Left colon (tissue), 2 donors: Measurements from ENCODE around the gene ITGBL1. TPM values are rescaled to one million over a fixed set of nuclear protein-coding genes. Genes with fewer than 3 reads are reported as not detected.
"Not testable (repeated sequence)": the region's sequence is repeated elsewhere in the genome, so short reads cannot be mapped to it uniquely, and the experiment has no call there.

Source experiments
- ATAC-seq: fragments of 200-7000 bp; cut with Tn5 transposase; one replicate; pipeline ENCODE4 v1.9.1; 2020; ENCODE audit warnings: mild to moderate bottlenecking, moderate library complexity
- DNase-seq, 2 donors: peaks; one replicate each; pipeline ENCODE4 v3.0.0-alpha.2; 2020
- intact Hi-C, 2 donors: fragments of 100-400 bp; cut with DNase I in 1 of 2; cut with micrococcal nuclease in 1 of 2; formaldehyde crosslinking; loops; one replicate each; pipeline versions ENCODE4 v1.11.2 to v1.14.0; 2022; cut with DNase I, micrococcal nuclease
- total RNA-seq, 2 donors: library from RNA; stranded (reverse); fragmentation: NEBNext Ultra II Directional; extraction: Animal tissue kit (Norgen Biotek cat#: 25700); gene quantifications; one replicate each; pipeline ENCODE4 v1.2.1, GENCODE V29; 2021
- donor health status: DM: no; HTN: no; CAD: no.
- donor health status: DM: yes; HTN: yes; CAD: no.

The ITGBL1 gene
- total RNA-seq, 2 donors from 2014 or later, result 0.18 to 0.84 TPM

- DNase-seq (no peak), ATAC-seq (no peak)
- intact Hi-C loops, result no loop called here
Measured at GRCh38 chr13:101536079-101536478, 83.6 kb downstream of the ITGBL1 start.

DNA sequence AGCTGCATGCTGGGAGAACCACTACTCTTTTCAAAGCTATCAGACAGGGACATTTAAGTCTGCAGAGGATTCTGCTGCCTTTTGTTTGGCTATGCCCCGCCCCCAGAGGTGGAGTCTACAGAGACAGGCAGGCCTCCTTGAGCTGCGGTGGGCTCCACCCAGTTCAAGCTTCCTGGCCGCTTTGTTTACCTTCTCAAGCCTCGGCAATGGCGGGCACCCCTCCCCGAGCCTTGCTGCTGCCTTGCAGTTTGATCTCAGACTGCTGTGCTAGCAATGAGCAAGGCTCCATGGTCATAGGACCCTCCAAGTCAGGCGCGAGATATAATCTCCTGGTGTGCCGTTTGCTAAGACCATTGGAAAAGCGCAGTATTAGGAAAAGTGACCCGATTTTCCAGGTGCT lies 92.1 kb downstream of the ITGBL1 start:
- ATAC-seq, DNase-seq, intact Hi-C loops: not testable (repeated sequence)

- ATAC-seq (no peak), DNase-seq (no peak)
- intact Hi-C loops, result no loop called here
Measured at GRCh38 chr13:101544979-101545378, 92.5 kb downstream of the ITGBL1 start.

DNA sequence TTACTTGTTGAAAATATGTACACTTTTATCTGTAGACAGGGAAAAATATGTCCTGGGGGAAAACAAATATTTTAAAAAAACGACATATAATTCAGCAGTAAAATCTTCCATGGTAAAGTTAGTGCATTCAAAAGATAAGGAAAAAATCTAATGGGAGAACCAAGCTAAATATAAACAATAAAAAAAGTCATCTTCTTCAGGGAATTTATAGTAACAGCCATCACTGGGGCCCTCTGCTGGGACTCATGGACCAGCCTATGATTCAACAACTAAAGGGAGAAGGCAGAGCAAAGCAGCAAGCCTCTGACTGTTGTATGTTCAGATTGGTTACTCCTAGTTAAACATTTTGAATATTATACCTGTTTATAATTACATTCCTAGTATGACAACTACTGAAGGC lies 93.0 kb downstream of the ITGBL1 start:
- ATAC-seq (no peak), DNase-seq (no peak)
- intact Hi-C loops, result no loop called here

DNA sequence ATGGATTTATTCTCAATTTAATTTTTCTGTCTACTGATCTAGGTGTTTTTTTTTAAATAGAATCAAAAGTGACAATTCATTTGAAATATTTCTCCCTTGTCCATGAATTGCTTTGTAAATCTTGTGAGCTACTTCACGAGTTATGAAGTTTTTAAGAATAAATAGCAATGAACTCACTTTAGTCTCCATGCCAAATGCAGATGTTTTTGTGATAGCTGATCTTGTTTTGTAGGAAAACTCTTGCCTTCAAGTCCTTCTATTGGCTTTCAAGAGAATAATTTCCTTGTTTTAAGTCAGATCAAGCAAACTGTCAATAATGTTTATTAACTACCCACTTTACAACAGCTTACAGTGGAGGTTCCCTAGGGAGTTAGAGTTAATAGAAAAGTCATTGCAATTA lies 99.8 kb downstream of the ITGBL1 start:
- intact Hi-C loops, result no loop called here
- no peak for DNase-seq
- no peak for ATAC-seq

DNA sequence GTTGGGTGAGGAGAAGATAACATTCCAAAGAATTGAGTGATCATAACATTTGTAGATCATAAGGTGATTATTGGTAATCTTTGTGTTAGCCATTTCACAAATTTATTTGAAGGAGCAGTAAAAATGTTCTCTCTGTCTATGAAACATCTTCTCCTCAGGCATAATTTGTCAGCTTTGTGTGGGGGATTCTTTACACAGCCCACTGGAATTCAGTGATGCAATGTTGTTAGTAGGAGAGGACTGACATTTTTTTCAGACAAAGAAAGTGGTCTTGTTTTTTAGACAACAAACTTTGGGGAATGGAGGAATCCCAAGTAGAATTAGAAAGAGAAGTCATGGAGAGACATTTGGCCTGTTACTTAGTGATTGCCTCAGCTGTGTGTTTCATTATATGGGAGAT lies 100.3 kb downstream of the ITGBL1 start:
- DNase-seq (no peak), ATAC-seq (no peak)
- intact Hi-C loops, result no loop called here

DNA sequence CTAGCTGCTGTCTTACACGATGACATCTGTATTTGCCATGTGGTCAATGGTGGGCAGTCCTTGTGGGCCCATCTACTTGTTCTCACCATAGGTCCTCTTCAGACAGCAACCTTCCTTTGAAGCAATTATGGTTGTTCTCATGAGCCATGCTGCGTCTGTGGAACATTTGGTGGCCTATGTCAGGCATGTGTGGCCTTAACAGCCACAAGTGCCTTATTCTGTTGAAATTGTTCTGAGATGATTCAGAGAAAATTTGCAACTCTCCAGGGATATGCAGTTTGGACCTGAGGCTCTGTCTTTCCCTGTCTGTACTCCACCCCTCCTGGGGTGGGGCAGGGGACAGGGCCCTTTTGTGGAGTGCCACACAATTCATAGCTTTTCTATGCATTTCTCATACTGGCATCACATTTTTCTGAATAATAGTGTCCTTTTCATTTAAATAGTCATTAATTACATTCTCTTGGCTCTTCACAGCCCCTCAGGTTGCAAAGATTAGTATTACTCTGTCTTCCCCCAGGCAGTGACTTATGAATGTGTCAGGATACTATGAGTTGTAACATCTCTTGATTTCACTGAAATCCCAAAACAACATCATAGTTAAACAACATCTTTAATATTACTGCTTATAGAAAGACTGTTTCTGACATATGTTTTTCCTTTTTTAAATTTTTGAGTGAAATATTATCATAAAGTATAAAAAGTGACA lies 102.1 kb downstream of the ITGBL1 start:
- intact Hi-C loops, result no loop called here
- no peak for DNase-seq
- ATAC-seq, result no peak

DNA sequence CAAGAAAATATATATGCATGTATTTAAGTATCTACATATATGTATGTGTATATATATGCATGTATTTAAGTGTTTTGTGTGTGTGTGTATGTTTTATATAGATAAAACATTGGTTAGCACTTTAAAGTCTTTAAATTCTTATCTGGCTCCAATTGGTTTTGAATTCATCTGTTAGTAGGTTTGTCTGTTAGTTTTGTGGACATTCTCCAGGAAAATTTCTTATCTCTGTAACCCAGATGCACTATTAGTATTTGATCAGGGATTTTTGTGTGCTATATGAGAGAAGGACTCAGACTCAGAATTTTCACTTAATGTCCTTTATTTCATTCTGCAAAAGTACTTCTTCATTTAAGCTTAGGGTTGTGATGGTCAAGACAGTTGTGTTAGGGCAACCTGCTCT lies 103.1 kb downstream of the ITGBL1 start:
- intact Hi-C loops, result no loop called here
- DNase-seq, result no peak
- ATAC-seq, result no peak

DNA sequence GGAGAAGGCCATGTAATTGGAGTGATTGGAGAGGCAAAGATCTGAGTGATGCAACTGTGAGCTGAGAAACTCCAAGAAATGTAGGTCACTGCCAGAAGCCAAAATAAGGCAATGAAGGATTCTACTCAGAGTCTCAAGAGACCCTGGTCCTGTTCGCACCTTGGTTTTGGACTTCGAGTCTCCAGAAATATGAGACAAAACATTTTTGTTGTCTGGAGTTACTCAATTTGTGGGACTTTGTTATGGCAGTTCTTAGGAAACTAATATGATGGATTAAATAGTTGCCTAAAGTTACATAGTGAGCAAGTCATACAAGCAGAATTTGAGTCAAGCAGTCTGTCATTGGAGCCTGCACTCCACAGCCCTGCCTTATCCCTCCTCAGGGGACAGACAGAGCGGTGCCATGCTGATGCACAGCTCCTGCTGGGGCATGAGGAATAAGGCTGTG lies 104.2 kb downstream of the ITGBL1 start:
- ATAC-seq (no peak), DNase-seq (no peak)
- intact Hi-C loops, result no loop called here

DNA sequence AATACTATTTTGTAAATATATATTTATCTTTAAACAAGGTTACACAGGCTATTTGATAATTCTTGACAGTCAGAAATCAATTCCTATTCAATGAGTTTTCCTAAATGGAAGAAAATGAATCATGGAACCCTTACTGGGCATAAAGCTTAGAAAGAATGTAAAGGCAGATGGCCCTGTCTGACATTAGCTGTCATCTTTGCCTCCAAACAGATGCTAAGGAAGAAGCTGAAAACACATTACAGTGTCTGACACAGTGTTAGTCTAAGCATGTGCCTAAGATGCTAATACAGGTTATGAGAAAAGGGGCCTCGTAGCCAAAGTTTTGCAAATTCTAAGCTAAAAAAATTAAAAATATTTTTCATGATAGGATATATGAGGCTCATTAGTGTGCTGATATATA lies 112.8 kb downstream of the ITGBL1 start:
- no peak for ATAC-seq
- intact Hi-C loops, result no loop called here
- no peak for DNase-seq

DNA sequence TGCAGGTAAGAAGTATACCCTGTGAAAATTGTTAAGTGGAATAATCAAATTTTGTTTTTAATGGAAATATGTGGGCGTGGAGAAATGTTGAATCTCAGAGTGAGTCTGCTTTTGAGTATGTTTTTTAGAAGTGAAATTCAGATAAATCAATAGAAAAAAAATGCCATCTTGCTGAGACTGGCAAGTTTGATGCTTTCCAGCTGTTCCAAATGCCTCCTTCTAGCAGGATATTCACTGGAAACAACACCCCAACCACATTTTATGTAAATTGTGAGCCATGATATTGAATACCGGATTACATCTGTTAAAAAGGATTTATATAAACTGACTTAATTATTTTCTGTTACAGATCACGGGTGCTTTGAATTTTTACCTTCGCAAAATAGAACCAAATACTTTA lies 115.4 kb downstream of the ITGBL1 start:
- ATAC-seq (no peak), DNase-seq (no peak)
- intact Hi-C loops, result no loop called here

DNA sequence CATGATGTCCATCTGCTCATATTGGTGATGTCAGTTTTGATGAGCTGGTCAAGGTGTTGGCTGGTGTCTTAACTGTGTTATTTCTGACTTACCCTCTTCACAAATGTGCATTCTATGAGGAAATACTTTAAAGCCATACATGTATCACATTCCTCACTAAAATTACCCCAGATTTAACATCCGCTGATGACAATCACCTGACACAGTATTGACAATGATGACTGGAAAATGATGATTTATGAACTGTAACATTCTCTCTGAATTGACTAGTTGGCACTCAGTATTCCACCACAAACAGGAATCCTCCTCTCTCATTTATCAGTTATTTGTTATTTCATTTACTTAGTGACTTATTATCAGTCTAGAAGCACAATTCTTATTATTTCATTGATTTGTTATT lies 117.3 kb downstream of the ITGBL1 start:
- intact Hi-C loops, result no loop called here
- ATAC-seq (no peak), DNase-seq (no peak)

- intact Hi-C loops, result no loop called here
- ATAC-seq (no peak), DNase-seq (no peak)
Measured at GRCh38 chr13:101570410-101570809, 117.9 kb downstream of the ITGBL1 start.

DNA sequence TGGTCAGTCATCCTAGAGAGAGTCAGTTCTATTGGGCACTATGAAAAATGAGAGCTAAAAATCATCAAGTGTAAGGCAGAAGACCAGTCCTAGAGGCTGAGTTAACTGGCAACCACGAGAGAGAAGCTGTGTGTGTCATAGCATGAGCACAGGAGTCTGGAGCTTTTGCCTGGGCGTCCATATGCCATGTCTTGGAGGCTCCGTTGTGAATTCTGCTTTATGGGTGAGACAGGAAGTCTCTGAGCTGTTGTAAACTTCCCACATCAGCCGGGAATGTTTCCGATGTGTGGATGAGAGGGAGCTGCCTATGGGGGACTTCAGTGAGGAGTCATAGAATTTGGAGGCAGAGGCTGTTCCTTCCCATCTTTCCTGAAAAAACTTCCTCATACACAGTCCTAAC lies 120.0 kb downstream of the ITGBL1 start:
- DNase-seq, result no peak
- no peak for ATAC-seq
- intact Hi-C loops, result no loop called here

GRCh38 chr13:101575581-101575980 lies 123.1 kb downstream of the ITGBL1 start:
- no peak for DNase-seq
- intact Hi-C loops, result no loop called here
- no peak for ATAC-seq

- no peak for DNase-seq
- intact Hi-C loops, result no loop called here
- ATAC-seq, result no peak
Measured at GRCh38 chr13:101576455-101576854, 124.0 kb downstream of the ITGBL1 start.

- intact Hi-C loops, result no loop called here
- no peak for ATAC-seq
Measured at GRCh38 chr13:101576977-101577376, 124.5 kb downstream of the ITGBL1 start.

GRCh38 chr13:101579281-101579802 lies 126.9 kb downstream of the ITGBL1 start:
- DNase-seq (no peak), ATAC-seq (peak; percentile 50)
- intact Hi-C loops, result no loop called here

More at GRCh38 chr13:101576977-101577376, 124.5 kb downstream of the ITGBL1 start:
- DNase-seq, result no peak

- intact Hi-C loops, result no loop called here
- DNase-seq (no peak), ATAC-seq (no peak)
Measured at GRCh38 chr13:101584331-101584730, 131.9 kb downstream of the ITGBL1 start.

DNA sequence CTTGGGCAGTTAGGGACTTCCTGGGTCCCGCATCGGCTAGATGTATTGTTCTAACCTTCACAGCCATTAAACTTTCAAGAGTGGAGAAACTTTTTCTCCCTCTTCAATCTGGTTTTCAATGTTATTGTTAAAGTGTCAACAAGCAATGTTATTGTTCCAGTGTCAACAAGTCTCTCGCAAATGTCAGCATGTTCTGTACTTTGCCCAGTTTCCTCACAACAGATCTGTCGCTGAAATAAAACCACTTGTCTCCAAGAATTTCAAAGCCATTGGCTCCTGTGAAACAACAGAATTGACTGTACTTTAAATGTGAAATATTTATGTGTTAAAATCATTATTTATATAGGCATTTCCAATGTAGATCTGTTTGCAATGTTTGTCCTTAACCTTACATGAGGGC lies 138.0 kb downstream of the ITGBL1 start:
- DNase-seq (no peak), ATAC-seq (no peak)
- intact Hi-C loops, result no loop called here

DNA sequence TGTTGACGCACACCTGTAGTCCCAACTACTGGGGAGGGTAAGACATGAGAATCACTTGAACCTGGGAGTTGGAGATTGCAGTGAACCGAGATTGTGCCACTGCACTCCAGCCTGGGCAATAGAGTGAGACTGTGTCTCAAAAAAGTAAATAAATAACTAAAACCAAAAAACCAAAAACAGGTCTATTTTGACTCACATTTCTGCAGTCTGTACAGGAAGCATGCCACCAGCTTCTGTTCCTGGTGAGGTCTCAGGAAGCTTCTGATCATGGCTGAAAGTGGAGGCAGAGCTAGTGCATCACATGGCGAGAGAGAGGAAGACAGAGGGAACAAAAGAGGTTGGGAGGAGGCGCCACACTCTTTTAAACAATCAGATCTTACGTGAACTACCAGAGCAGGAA lies 142.5 kb downstream of the ITGBL1 start:
- intact Hi-C loops, result no loop called here
- no peak for DNase-seq
- ATAC-seq, result no peak
